ENCODE measurements around the gene OTUD7B. TPM values are rescaled to one million over a fixed set of nuclear protein-coding genes. Genes with fewer than 3 reads are reported as not detected.

OTUD7B gene
- total RNA-seq, 6 experiments from 2014 or later, result 26.2 to 29.6 (median 28.7) TPM

DNA sequence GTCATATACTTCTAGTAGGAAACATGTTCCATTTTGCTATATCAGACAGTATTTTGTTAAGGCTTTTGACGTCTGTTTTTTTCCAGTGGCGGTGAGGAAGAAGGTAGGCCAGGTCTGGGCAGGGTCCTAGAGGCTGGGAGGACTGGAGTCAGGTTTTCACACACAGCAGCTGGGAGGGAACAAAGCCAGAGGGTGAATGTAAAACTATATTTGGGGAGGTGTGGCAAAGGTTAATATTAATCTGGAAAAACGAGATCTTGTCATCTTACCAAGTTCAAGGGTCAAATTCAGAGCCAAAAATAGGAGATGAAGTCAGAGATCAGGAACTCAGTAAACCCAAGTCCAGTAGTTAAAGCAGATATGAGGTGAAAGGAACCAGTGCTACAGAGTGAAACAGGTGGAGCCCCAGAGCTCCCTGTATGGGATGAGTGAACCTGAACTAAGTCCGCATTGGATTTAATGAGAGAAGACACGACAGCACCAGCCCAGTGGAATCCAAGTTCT, 10.7 kb upstream of the OTUD7B start:
- Mint-ChIP-seq H3K9me3 (no peaks in the 10 kb centered on the region), H3K27ac (no peak overlapping the region), H3K4me3 (no peak overlapping the region), H3K27me3 (ENCODE audit: insufficient read depth) (no peaks in the 10 kb centered on the region), H3K4me1 (ENCODE audit: low read depth) (peaks cover 12% of the 10 kb centered on the region), H3K36me3 (ENCODE audit: low read depth) (no peaks in the 10 kb centered on the region)
- TF ChIP-seq, protein P1, sequence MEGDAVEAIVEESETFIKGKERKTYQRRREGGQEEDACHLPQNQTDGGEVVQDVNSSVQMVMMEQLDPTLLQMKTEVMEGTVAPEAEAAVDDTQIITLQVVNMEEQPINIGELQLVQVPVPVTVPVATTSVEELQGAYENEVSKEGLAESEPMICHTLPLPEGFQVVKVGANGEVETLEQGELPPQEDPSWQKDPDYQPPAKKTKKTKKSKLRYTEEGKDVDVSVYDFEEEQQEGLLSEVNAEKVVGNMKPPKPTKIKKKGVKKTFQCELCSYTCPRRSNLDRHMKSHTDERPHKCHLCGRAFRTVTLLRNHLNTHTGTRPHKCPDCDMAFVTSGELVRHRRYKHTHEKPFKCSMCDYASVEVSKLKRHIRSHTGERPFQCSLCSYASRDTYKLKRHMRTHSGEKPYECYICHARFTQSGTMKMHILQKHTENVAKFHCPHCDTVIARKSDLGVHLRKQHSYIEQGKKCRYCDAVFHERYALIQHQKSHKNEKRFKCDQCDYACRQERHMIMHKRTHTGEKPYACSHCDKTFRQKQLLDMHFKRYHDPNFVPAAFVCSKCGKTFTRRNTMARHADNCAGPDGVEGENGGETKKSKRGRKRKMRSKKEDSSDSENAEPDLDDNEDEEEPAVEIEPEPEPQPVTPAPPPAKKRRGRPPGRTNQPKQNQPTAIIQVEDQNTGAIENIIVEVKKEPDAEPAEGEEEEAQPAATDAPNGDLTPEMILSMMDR (IDR thresholded peaks at IDR 0.05), result no peak
- no peak for DNase-seq

DNA sequence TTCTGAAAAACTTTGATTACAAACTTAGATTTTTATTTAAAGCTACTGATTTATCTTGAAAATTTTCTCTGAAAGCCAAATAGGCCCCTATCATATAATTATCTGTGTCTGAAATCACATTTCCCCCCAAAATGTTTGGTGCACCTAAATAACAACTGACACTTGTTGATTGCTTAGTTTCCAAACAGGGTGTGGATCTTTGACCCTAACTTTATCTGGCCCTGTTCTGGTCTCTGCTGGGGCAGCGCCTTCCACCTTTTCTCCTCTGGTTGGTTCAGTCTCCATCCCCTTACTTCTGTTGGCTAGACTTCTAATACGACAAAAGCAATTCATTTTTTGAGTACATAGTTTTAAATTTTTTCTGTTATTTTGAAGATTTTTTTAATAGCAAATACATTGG, 10.2 kb upstream of the OTUD7B start:
- no peak overlapping the region for H3K27ac Mint-ChIP-seq
- peaks cover 15% of the 10 kb centered on the region for H3K4me1 Mint-ChIP-seq (ENCODE audit: low read depth)
- DNase-seq, result no peak
- TF ChIP-seq, protein P1 (IDR thresholded peaks at IDR 0.05), result no peak
- no peaks in the 10 kb centered on the region for H3K36me3 Mint-ChIP-seq (ENCODE audit: low read depth)
- no peaks in the 10 kb centered on the region for H3K9me3 Mint-ChIP-seq
- no peak overlapping the region for H3K4me3 Mint-ChIP-seq
- H3K27me3 Mint-ChIP-seq (ENCODE audit: insufficient read depth), result no peaks in the 10 kb centered on the region

GRCh38 chr1:150018165-150018564, 7.6 kb upstream of the OTUD7B start:
- Mint-ChIP-seq H3K4me1 (ENCODE audit: low read depth) (peaks cover 19% of the 10 kb centered on the region), H3K27ac (no peak overlapping the region), H3K36me3 (ENCODE audit: low read depth) (no peaks in the 10 kb centered on the region), H3K4me3 (no peak overlapping the region), H3K27me3 (ENCODE audit: insufficient read depth) (no peaks in the 10 kb centered on the region), H3K9me3 (no peaks in the 10 kb centered on the region)
- TF ChIP-seq, protein P1 (IDR thresholded peaks at IDR 0.05), result no peak
- DNase-seq, result no peak

DNA sequence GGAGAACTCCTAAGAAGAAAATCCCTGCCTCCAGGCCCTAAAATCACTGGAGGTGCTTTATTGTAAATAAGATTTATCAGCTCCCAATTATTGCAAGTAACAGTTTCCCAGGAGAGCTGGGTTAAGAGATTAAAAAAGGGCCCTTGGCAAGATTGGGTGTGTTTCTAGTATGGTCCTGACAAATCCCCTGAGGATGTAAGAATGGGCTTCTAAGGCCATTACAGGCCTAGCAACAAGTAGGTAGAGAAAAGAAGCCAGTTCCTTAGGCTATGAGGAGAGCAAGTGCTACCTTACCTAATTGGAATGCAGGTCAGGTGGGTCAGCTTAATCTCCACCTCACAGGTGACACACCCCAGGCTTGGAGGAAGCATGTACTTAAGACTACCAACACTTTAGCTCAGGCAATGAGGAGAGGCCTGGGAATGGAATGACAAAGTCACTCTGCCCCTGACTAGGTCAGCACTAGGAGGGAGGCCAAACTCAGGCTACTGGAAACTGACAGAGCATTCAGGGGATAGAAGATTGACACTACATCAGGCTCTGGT, 6.8 kb upstream of the OTUD7B start:
- DNase-seq, result no peak
- H3K4me3 Mint-ChIP-seq, result no peak overlapping the region
- TF ChIP-seq, protein P1 (IDR thresholded peaks at IDR 0.05), result no peak
- H3K27ac Mint-ChIP-seq, result no peak overlapping the region
- no peaks in the 10 kb centered on the region for H3K9me3 Mint-ChIP-seq
- peaks cover 19% of the 10 kb centered on the region for H3K4me1 Mint-ChIP-seq (ENCODE audit: low read depth)
- H3K36me3 Mint-ChIP-seq (ENCODE audit: low read depth), result no peaks in the 10 kb centered on the region
- H3K27me3 Mint-ChIP-seq (ENCODE audit: insufficient read depth), result no peaks in the 10 kb centered on the region

GRCh38 chr1:150015651-150016131, 5.2 kb upstream of the OTUD7B start:
- Mint-ChIP-seq H3K4me1 (ENCODE audit: low read depth) (peaks cover 14% of the 10 kb centered on the region), H3K27me3 (ENCODE audit: insufficient read depth) (no peaks in the 10 kb centered on the region), H3K4me3 (no peak overlapping the region), H3K27ac (no peak overlapping the region), H3K36me3 (ENCODE audit: low read depth) (no peaks in the 10 kb centered on the region), H3K9me3 (no peaks in the 10 kb centered on the region)
- TF ChIP-seq, protein P1 (IDR thresholded peaks at IDR 0.05), result no peak
- no peak for DNase-seq

All from HFFc6 (cell line).